IPS-20b (cell line): ENCODE measurements around the gene HRC.

Experiments
- H3K27ac ChIP-seq: one replicate; pipeline ENCODE4 v1.5.1; 2013; ENCODE audit warnings: low read length
- H3K27me3 ChIP-seq: 2 replicates; pipeline ENCODE4 v1.6.1; 2013; ENCODE audit warnings: mild to moderate bottlenecking, low read length, inconsistent platforms; ENCODE audit not compliant: insufficient read depth
- H3K36me3 ChIP-seq: 2 replicates; pipeline ENCODE4 v1.6.1; 2013; ENCODE audit warnings: low read depth, mild to moderate bottlenecking, inconsistent platforms, low read length, moderate library complexity; ENCODE audit not compliant: insufficient read depth
- H3K4me1 ChIP-seq: 2 replicates; pipeline ENCODE4 v1.6.1; 2013; ENCODE audit warnings: mild to moderate bottlenecking, control low read depth, inconsistent platforms, low read length, moderate library complexity; ENCODE audit not compliant: insufficient read depth
- H3K4me3 ChIP-seq: 2 replicates; pipeline ENCODE4 v1.5.1; 2013; ENCODE audit warnings: mild to moderate bottlenecking, low read length, inconsistent platforms
- H3K9ac ChIP-seq: 2 replicates; pipeline ENCODE4 v1.6.1; 2013; ENCODE audit warnings: low read depth, mild to moderate bottlenecking, inconsistent platforms, low read length, moderate library complexity
- H3K9me3 ChIP-seq: 2 replicates; pipeline ENCODE4 v1.6.1; 2013; ENCODE audit warnings: mild to moderate bottlenecking, low read depth, low read length, inconsistent platforms; ENCODE audit not compliant: insufficient read depth

The HRC gene

DNA sequence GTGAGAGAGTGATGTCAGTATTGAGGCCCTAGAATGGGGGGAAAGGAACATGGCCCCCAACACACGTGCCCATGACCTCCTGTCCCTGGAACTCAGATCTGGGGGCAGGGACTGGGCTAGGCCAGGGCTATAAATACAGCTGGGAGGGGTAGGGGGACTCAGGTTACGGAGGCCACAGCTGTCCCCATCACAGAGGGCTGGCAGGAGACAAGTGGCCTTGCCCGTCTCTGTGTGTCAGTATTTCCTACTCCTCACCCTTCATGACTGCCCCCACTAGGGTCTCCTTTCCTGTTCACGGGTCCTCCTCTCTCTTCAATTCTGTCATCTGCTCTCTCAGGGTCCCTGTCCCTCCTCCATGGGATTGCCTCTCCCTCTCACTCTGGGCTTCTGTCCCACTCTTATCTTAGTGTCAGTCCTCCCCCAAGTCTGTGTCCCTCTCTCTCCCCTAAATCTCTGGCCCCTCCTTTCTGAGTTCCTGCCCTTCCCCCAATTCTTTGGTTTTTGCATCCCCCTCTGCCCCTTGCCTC is 687 bp upstream of the HRC start:
- H3K4me1 ChIP-seq = peaks cover 4% of the 10 kb centered on the region; the same call in 1 of the 2 replicates
- H3K9ac ChIP-seq = no peak overlapping the region

DNA sequence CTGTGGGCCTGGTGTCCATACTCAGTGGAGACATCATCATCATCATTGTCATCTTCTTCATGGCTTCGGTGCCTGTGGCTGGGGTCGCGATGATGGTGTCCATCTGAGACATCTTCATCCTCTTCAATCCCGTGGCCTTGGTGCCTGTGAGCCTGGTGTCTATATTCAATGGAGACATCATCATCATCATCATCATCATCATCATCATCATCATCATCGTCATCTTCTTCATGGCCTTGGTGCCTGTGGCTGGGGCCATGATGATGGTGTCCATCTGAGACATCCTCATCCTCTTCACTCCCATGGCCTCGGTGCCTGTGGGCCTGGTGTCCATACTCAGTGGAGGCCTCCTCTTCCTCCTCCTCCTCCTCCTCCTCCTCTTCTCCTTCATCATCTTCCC is 917 bp downstream of the HRC start:
- H3K4me1 ChIP-seq = peaks cover 4% of the 10 kb centered on the region; the same call in 1 of the 2 replicates
- no peak overlapping the region for H3K27ac ChIP-seq
- H3K9me3 ChIP-seq = no peaks in the 10 kb centered on the region
- H3K27me3 ChIP-seq = peaks cover 52% of the 10 kb centered on the region
- H3K4me3 ChIP-seq = no peak overlapping the region
- no peaks in the 10 kb centered on the region for H3K36me3 ChIP-seq
- no peak overlapping the region for H3K9ac ChIP-seq

More for the DNA sequence above, 687 bp upstream of the HRC start:
- H3K27me3 ChIP-seq = peaks cover 51% of the 10 kb centered on the region
- no peak overlapping the region for H3K4me3 ChIP-seq
- H3K36me3 ChIP-seq = no peaks in the 10 kb centered on the region
- no peaks in the 10 kb centered on the region for H3K9me3 ChIP-seq
- no peak overlapping the region for H3K27ac ChIP-seq

DNA sequence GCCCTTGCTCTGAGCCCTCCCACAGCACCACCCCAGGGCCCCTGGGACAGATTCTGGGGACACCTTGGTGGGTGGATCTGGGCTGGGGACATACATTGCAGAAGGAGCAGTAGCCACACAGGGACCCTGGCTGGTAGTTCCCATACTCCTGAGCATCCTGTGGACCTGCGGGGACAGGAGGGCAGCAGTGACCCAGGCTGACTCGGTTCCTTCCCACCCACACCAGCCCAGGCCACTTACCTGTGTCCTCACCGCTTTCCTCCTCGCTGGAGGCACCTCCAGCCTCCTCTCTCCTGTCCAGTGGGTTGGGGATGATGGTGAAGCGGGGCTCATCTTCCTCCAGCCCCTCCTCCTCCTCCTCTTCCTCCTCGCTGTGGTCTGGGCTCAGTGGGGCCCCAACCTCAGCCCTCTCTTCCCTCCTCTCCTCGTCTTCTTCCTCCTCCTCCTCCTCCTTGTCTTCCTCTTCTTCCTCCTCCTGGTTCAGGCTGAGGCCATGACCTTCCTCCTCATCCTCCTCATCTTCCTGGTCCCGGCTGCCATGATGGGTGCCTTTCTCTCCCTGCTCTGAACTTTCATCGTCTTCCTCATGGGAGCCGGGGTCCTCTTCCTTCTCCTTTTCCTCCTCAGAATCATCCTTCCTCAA is 1.9 kb downstream of the HRC start:
- H3K36me3 ChIP-seq = no peaks in the 10 kb centered on the region
- H3K4me3 ChIP-seq = no peak overlapping the region
- H3K4me1 ChIP-seq = peaks cover 7% of the 10 kb centered on the region
- H3K27ac ChIP-seq = no peak overlapping the region
- H3K27me3 ChIP-seq = peaks cover 47% of the 10 kb centered on the region
- H3K9ac ChIP-seq = no peak overlapping the region
- H3K9me3 ChIP-seq = no peaks in the 10 kb centered on the region

DNA sequence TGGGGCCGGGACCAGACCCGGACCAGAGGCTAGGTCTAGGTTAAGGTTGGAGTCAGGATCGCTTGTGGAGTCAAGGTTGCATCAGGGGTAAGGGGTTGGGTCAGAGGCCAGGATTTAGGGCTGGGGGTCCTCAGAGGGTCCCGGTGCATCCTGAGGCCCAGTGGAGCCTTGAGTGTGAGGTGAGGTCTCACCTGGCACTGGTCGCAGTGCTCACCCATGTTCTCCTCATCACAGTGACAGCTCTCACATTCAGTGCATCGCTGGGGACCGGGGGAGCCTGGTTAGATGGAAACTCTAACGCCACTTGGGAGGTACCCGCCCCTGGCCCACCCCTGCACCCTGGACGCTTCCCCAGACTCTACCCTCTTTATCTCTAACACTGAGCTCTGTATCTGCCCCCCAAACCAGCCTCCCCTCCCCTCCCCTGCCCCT is 3.1 kb downstream of the HRC start:
- Histone ChIP-seq H3K4me3 (peak overlapping the region; percentile 37; the same call in 1 of the 2 replicates), H3K27me3 (peaks cover 39% of the 10 kb centered on the region), H3K4me1 (peaks cover 8% of the 10 kb centered on the region), H3K9ac (no peak overlapping the region), H3K9me3 (no peaks in the 10 kb centered on the region), H3K27ac (no peak overlapping the region), H3K36me3 (no peaks in the 10 kb centered on the region)

DNA sequence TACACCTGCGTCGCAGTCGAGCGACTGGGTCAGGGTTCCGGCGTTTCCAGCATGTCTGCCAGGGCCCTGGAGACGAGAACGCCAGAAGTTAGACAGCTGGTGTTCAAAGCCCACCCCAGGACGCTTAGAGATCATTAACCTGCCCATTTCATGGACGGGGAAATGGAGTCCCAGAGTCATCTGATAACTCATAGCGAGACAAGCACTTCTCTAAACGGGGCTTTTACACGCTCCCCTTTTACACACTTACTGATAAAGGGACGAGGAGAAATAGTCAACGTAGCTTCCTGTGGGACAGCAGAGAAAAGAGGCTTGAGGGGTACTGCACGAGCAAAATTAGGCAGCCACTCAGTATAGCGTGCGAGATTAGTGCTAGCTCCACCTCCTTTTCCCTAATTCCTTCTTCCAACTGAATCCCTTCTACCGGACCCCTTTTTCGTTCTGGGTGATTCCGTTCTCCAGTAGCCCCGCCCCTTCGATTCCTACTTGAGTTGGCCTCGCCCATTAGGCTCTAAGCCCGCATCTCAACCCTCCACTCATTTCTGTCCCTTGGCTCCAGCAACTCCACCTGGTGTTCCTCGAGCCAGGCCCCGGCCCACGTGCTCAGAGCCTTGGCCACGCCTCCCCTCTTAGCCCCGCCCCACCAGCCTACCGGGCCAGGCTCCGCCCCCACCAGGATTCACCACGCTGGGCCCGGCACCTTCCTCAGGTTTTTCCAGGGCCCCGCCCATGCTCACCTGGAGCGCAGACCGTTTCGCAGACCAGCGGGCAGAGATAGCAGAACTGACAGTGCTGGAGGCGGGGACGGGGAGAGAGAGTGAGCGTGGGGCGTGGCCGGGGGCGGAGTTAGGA is 3.7 kb downstream of the HRC start:
- no peaks in the 10 kb centered on the region for H3K36me3 ChIP-seq
- peaks cover 35% of the 10 kb centered on the region for H3K27me3 ChIP-seq
- no peak overlapping the region for H3K27ac ChIP-seq
- peak overlapping the region; percentile 90; the same call in 1 of the 2 replicates for H3K9ac ChIP-seq
- peak overlapping the region; percentile 95 for H3K4me3 ChIP-seq
- H3K9me3 ChIP-seq = no peaks in the 10 kb centered on the region
- H3K4me1 ChIP-seq = peaks cover 8% of the 10 kb centered on the region

DNA sequence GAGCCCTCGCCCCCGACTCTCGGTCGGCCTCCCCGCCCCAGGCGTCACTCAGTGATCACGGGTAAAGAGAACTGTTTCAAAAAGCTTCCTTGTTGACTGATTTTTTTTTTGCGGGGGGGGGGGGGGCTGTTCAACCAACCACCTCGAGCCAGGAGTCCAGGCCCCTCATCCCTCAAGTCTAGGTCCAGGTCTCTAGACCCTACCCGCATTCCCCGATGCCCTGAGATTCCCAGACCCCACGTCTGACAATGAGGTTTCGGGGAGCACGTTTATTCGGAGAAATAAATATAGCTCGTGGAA is 4.3 kb downstream of the HRC start:
- H3K9ac ChIP-seq = peak overlapping the region; percentile 90; the same call in 1 of the 2 replicates
- H3K27ac ChIP-seq = no peak overlapping the region
- H3K4me1 ChIP-seq = peaks cover 4% of the 10 kb centered on the region

DNA sequence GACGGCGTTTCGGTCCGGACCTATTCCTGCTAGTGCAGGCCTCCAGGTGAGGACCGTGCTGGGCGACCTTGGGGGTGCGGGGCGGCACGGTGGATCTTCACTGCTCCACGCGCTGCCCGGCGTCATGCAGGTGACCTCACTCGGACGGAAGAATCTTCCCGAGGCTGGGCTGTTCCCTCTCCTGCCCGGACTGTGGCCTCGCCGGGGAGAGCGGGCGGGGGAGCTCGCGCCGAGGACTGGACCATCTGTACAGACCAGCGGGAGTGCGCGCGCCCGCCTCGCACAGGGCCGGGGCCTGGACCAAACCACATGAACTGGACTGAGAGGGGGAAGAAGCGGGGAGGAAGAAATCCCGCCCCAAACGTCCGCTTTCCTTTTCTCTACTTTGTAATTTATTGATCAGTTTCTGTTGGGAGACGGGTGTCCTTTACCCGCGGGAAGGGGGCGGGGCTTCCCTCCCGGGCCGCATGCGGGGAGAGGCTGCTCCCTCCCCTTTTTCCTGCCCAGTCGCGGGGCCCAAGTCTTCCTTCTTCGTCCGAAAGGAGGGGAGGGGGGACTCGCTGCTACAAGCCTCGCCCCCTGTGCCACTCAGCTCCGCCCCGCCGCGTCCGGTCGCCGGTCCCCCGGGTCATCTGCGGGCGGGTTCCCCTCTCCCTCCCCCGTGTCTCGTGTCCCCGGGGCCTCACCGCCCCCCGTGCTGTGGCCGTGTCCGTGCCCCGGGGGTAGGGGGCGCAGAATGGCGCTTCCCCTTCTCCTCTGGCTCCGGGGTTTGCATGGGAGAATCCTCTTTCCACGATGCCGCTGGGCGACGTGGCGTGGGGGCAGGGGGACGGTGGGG is 4.9 kb downstream of the HRC start:
- peak overlapping the region; percentile 43 for H3K27ac ChIP-seq
- H3K9me3 ChIP-seq = no peaks in the 10 kb centered on the region
- H3K4me3 ChIP-seq = peak overlapping the region; percentile 95
- peaks cover 29% of the 10 kb centered on the region for H3K27me3 ChIP-seq
- peaks cover 4% of the 10 kb centered on the region for H3K4me1 ChIP-seq
- H3K9ac ChIP-seq = peak overlapping the region; percentile 90
- H3K36me3 ChIP-seq = no peaks in the 10 kb centered on the region

More for the DNA sequence above, 4.3 kb downstream of the HRC start:
- peaks cover 29% of the 10 kb centered on the region for H3K27me3 ChIP-seq
- no peaks in the 10 kb centered on the region for H3K9me3 ChIP-seq
- H3K4me3 ChIP-seq = peak overlapping the region; percentile 95
- H3K36me3 ChIP-seq = no peaks in the 10 kb centered on the region

DNA sequence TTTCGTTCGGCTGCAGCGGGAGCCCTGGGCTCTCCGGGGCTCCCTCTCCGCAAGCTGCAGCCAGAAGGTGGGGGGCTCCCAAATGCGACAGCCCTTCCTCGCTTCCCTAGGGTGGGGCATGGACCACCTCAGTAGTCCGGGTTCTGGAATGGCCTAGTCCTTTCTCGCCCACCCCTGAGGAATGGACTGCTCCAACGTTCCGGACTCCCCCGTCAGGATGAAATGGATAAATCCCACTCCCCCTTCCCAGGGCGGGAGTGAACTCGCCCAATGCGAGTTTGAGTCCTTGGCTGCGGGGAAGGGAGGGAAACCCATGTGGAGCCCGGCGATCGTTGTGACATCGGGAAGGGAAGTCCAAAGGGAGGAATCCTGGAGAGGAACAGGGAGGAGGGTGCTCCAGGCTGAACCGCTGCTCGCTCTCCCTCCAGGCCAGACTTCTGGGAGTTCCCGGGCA is 5.5 kb downstream of the HRC start:
- Histone ChIP-seq H3K27ac (peak overlapping the region; percentile 43), H3K4me3 (peak overlapping the region; percentile 95), H3K9me3 (no peaks in the 10 kb centered on the region), H3K9ac (peak overlapping the region; percentile 90), H3K27me3 (peaks cover 28% of the 10 kb centered on the region), H3K36me3 (no peaks in the 10 kb centered on the region), H3K4me1 (peaks cover 4% of the 10 kb centered on the region)

DNA sequence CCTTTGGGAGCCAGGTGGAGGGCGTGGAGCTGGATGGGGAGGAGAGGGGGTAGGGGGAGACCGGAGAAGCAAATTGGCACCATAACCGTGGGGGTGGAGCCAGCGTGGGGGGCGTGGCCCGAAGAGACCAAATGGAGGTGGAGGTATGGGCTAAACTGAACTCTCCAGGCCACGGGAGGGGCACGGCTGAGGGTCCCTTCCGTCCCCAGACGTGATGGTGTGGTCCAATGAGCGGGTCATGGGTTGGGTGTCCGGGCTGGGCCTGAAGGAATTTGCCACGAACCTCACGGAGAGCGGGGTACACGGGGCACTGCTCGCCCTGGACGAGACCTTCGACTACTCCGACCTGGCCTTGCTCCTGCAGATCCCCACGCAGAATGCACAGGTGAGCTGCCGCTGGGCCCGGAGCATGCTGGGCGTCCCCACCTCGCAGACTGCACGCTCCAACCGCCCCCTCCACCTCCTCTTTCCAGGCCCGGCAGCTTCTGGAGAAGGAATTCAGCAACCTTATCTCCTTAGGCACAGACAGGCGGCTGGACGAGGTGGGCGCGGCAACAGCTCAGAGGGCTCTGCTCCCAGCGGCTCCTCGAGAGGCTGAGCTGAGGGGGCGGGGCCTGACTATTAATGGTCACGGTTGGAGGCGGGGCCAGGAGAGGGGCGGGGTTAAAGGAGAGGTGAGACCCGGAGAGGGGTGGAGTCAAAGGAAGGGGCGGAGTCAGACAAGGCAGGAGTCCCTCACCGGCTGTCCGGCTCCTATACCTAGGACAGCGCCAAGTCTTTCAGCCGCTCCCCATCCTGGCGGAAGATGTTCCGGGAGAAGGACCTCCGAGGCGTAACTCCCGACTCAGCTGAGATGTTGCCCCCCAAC is 6.2 kb downstream of the HRC start:
- H3K36me3 ChIP-seq = no peaks in the 10 kb centered on the region
- peak overlapping the region; percentile 90; the same call in 1 of the 2 replicates for H3K9ac ChIP-seq
- peaks cover 21% of the 10 kb centered on the region for H3K27me3 ChIP-seq
- peak overlapping the region; percentile 77 for H3K27ac ChIP-seq
- no peaks in the 10 kb centered on the region for H3K9me3 ChIP-seq
- H3K4me1 ChIP-seq = peaks cover 4% of the 10 kb centered on the region
- peak overlapping the region; percentile 95 for H3K4me3 ChIP-seq

DNA sequence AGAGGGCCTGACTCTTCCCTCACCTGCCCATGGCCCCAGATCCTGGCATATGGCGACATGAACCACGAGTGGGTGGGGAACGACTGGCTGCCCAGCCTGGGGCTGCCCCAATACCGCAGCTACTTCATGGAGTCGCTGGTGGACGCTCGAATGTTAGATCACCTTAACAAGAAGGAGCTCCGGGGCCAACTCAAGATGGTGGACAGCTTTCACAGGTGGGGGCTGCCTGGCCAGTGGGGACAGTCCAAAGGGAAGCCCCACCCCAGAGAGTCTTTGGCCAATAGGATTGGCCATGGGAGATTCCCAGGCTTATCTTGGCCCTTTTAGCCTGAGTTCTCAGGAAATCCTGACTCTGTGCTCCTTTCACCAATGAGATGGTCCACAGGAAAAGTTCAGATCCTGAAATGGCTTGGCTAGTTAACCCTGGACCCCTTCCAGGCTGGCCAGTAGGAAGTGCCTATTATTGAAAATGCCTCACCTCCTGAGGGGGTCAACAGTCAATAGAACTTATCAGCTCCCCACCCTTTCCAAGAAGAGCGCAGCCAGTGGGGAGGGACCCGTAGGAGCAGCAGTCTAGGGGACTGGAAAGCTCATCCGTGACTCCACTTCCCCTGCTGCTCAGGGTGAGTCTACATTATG is 7.0 kb downstream of the HRC start:
- H3K9me3 ChIP-seq = no peaks in the 10 kb centered on the region
- H3K4me1 ChIP-seq = peaks cover 4% of the 10 kb centered on the region
- no peaks in the 10 kb centered on the region for H3K36me3 ChIP-seq
- peak overlapping the region; percentile 85; the same call in 1 of the 2 replicates for H3K9ac ChIP-seq
- H3K27me3 ChIP-seq = peaks cover 12% of the 10 kb centered on the region
- peak overlapping the region; percentile 95 for H3K4me3 ChIP-seq
- peak overlapping the region; percentile 77 for H3K27ac ChIP-seq
